COR-L47 (cell line): ENCODE data around the gene SLC38A8.

Experiments used
- DNase-seq: peaks from one replicate; lab custom pipeline; 2025; lab: John Stamatoyannopoulos, UW

Gene SLC38A8

GRCh38 chr16:83996481-83997252, 45.9 kb downstream of the SLC38A8 start:
- DNase-seq, result no peak

- DNase-seq, result peak; percentile 98
Observed at GRCh38 chr16:83995754-83996153, 46.8 kb downstream of the SLC38A8 start.

GRCh38 chr16:83994703-83995102, 47.9 kb downstream of the SLC38A8 start:
- no peak for DNase-seq

GRCh38 chr16:83994087-83994486, 48.5 kb downstream of the SLC38A8 start:
- no peak for DNase-seq

GRCh38 chr16:83992624-83993023, 50.0 kb downstream of the SLC38A8 start:
- peak; percentile 19 for DNase-seq

- DNase-seq, result no peak
Observed at GRCh38 chr16:83990492-83990891, 52.1 kb downstream of the SLC38A8 start.

GRCh38 chr16:83989300-83989699, 53.3 kb downstream of the SLC38A8 start:
- DNase-seq, result peak; percentile 87

GRCh38 chr16:83983491-83983890, 59.1 kb downstream of the SLC38A8 start:
- no peak for DNase-seq

GRCh38 chr16:83981799-83982198, 60.8 kb downstream of the SLC38A8 start:
- DNase-seq, result no peak

- no peak for DNase-seq
Observed at GRCh38 chr16:83980794-83981193, 61.8 kb downstream of the SLC38A8 start.

- no peak for DNase-seq
Observed at GRCh38 chr16:83979441-83979840, 63.2 kb downstream of the SLC38A8 start.

GRCh38 chr16:83978401-83978904, 64.1 kb downstream of the SLC38A8 start:
- no peak for DNase-seq

- no peak for DNase-seq
Observed at GRCh38 chr16:83977056-83977815, 65.4 kb downstream of the SLC38A8 start.

GRCh38 chr16:83975590-83976260, 66.9 kb downstream of the SLC38A8 start:
- no peak for DNase-seq

- no peak for DNase-seq
Observed at GRCh38 chr16:83974475-83974874, 68.1 kb downstream of the SLC38A8 start.

- no peak for DNase-seq
Observed at GRCh38 chr16:83973581-83974385, 68.8 kb downstream of the SLC38A8 start.

GRCh38 chr16:83973077-83973476, 69.5 kb downstream of the SLC38A8 start:
- DNase-seq, result no peak

GRCh38 chr16:83972256-83973008, 70.2 kb downstream of the SLC38A8 start:
- DNase-seq, result no peak

- no peak for DNase-seq
Observed at GRCh38 chr16:83971165-83972130, 71.1 kb downstream of the SLC38A8 start.

- no peak for DNase-seq
Observed at GRCh38 chr16:83970430-83970815, 72.2 kb downstream of the SLC38A8 start.
